Thyroid gland (tissue), 4 donors: Measurements from ENCODE around the gene EXOC3. TPM values are rescaled to one million over a fixed set of nuclear protein-coding genes. Genes with fewer than 3 reads are reported as not detected.

ENCODE experiments used
- DNase-seq, 2 donors: peaks; one replicate each; pipeline ENCODE4 v3.0.0-alpha.2; 2019
- H3K27ac ChIP-seq, 3 donors: fragments of 200-600 bp; sonication (generic); 1 replicate in 2 of 3; 2 replicates in 1 of 3; pipeline ENCODE4 v1.5.1; 2016 to 2019; ENCODE audit warnings: mild to moderate bottlenecking in 1 of 3, moderate library complexity in 1 of 3
- H3K27me3 ChIP-seq: fragments of 200-600 bp; sonication (generic); one replicate; pipeline ENCODE4 v1.5.1; 2019
- H3K36me3 ChIP-seq, 2 donors: fragments of 200-600 bp; sonication (generic); one replicate each; pipeline ENCODE4 v1.5.1; 2016 to 2019
- H3K4me1 ChIP-seq, 2 donors: fragments of 200-600 bp; sonication (generic); one replicate each; pipeline ENCODE4 v1.5.1; 2017 to 2019
- H3K4me3 ChIP-seq, 3 donors: fragments of 200-600 bp; sonication (generic); replicated peaks in 1 of 3; 1 replicate in 2 of 3; 2 replicates in 1 of 3; pipeline ENCODE4 v1.5.1; 2016; ENCODE audit warnings: mild to moderate bottlenecking in 1 of 3
- H3K9me3 ChIP-seq: fragments of 200-600 bp; sonication (generic); one replicate; pipeline ENCODE4 v1.5.1; 2017
- CTCF ChIP-seq, 6 experiments: fragments of 200-600 bp in 3 of 6; fragments of 450-650 bp in 3 of 6; sonication (generic) in 3 of 6; IDR thresholded peaks; one replicate each; pipeline ENCODE4 v1.5.1; 2016 to 2019; ENCODE audit warnings: antibody characterized with exemption in 6 of 6, mild to moderate bottlenecking in 2 of 6, inconsistent platforms in 1 of 6, moderate library complexity in 1 of 6
- POLR2A ChIP-seq, 2 donors: fragments of 450-650 bp; IDR thresholded peaks; one replicate each; pipeline ENCODE4 v1.6.1; 2017; ENCODE audit warnings: antibody characterized with exemption in 2 of 2, mild to moderate bottlenecking in 2 of 2, moderate library complexity in 1 of 2
- WGBS, 2 donors: methylation state at CpG; one replicate each; pipeline ENCODE4 v1.1.5; 2017; 5-methylcytosine and 5-hydroxymethylcytosine counted together
- intact Hi-C: fragments of 100-400 bp; cut with DNase I; formaldehyde crosslinking; loops from one replicate; pipeline ENCODE4 v1.15.1; 2023
- total RNA-seq, 4 donors: library from RNA; depleted of rRNA; stranded (reverse); fragments of >200 nt; gene quantifications; one replicate each; pipeline ENCODE4 v1.2.3, GENCODE V29; 2016

The EXOC3 gene
- total RNA-seq, 4 donors from 2014 or later, result 39.7 to 49.6 (median 45.0) TPM

DNA sequence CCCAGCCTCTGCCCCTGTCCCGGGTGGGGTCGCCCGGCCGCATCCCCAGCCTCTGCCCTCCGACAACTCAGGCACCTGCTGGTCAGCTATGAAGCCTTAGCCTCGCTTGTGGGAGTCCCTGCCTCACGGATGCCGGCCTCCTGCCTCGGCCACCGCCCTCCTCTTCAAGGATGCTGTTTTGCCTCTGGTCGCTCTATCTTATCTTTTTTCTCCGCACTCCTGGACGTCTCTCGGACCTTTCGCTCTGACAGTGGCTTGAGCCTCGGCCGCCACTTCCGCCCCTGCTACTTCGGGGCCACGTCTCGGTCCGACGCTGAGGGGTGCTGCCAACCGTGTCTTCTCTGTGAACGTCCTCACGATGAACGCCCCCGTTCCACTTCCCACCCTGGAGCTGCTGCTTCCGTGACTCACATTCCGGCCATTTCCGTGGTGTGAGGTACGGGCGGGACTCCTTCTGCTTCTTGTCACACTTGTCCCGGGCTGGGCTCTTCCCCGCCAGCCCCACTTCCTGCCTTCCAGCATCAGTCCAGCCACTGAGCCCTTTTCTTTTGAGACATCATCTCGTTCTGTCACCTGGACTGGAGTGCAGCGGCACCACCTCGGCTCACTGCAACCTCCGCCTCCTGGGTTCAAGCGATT lies 55.0 kb downstream of the EXOC3 start:
- Histone ChIP-seq H3K9me3 (no peaks in the 10 kb centered on the region), H3K4me3 (no peak overlapping the region), H3K27me3 (no peaks in the 10 kb centered on the region), H3K36me3 (no peaks in the 10 kb centered on the region), H3K4me1 (peaks cover 0 to 12% of the 10 kb centered on the region in 2 donors), H3K27ac (no peak overlapping the region)
- TF ChIP-seq CTCF (IDR thresholded peaks at IDR 0.05) (no peak), POLR2A (IDR thresholded peaks at IDR 0.05) (no peak)
- intact Hi-C loops, result no loop called here
- DNase-seq, result no peak
- WGBS, 2 donors, result 79 to 85% methylated on average over 40 of the region's 40 CpGs

- peaks cover 0 to 12% of the 10 kb centered on the region in 2 donors for H3K4me1 ChIP-seq
- H3K27ac ChIP-seq, result no peak overlapping the region
- H3K36me3 ChIP-seq, result no peaks in the 10 kb centered on the region
- no peak for DNase-seq
- H3K27me3 ChIP-seq, result no peaks in the 10 kb centered on the region
- no peak overlapping the region for H3K4me3 ChIP-seq
- intact Hi-C loops, result no loop called here
- H3K9me3 ChIP-seq, result no peaks in the 10 kb centered on the region
- TF ChIP-seq POLR2A (IDR thresholded peaks at IDR 0.05) (no peak), CTCF (IDR thresholded peaks at IDR 0.05) (no peak)
- WGBS, 2 donors, result 93 to 95% methylated on average over 20 to 24 of the region's 32 CpGs
These were observed 56.5 kb downstream of the EXOC3 start for GRCh38 chr5:499233-500209.

DNA sequence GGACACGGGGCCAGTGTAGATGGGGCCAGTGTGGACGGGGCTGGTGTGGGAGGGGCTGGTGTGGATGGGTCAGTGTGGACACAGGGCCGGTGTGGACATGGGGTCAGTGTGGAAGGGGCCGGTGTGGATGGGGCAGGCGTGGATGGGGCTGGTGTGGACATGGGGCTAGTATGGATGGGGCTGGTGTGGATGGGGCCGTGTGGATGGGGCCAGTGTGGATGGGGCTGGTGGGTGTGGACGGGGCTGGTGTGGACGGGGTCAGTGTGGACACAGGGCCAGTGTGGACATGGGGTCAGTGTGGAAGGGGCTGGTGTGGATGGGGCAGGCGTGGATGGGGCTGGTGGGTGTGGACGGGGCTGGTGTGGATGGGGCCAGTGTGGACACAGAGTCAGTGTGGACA lies 57.5 kb downstream of the EXOC3 start:
- Histone ChIP-seq H3K36me3 (no peaks in the 10 kb centered on the region), H3K4me3 (no peak overlapping the region), H3K27ac (no peak overlapping the region), H3K4me1 (peaks cover 0 to 12% of the 10 kb centered on the region in 2 donors), H3K27me3 (no peaks in the 10 kb centered on the region), H3K9me3 (no peaks in the 10 kb centered on the region)
- no peak for DNase-seq
- WGBS, 2 donors, result 88 to 94% methylated on average over 10 of the region's 10 CpGs
- intact Hi-C loops, result no loop called here
- TF ChIP-seq POLR2A (IDR thresholded peaks at IDR 0.05), result no peak

DNA sequence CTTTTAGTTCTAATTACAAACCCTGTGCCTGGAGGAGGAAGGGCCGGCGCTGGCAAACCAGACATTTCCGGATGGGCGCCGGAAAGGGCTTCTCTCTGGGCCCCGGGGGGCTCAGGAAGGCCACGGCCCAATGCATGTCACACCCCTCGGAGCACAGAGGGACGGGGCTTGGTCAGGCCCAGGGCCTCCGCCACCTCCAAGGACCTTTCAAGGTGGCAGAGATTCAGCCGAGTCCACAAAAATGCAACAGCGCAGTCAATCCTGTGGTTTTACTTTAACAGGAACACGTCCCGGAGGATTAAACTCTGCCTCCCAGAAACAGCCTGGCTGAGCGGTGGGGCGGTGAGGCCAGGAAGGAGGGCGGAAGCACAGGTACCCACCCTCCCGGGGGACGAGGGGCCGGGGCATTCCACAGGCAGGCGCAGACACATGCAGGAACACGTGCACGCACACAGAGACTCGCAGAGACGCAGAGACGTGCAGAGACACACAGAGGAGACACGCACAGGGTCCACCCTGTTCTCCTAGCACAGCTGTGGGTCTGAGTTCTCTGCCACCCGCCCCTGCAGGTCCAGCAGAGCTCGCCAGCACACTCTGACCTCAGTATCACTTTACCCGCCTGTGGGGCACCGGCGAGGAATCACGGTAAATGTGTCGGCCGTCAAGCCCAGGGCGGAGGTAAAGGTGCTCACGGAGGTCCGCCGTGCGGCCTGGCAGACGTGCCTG lies 58.3 kb downstream of the EXOC3 start:
- no peak overlapping the region for H3K4me3 ChIP-seq
- intact Hi-C loops, result no loop called here
- no peak overlapping the region for H3K27ac ChIP-seq
- H3K4me1 ChIP-seq, result peaks cover 0 to 12% of the 10 kb centered on the region in 2 donors
- 59 to 63% methylated on average over 32 to 41 of the region's 41 CpGs for WGBS, 2 donors
- DNase-seq, result no peak
- H3K9me3 ChIP-seq, result no peaks in the 10 kb centered on the region
- H3K36me3 ChIP-seq, result no peaks in the 10 kb centered on the region
- TF ChIP-seq CTCF (IDR thresholded peaks at IDR 0.05), result no peak
- TF ChIP-seq POLR2A (IDR thresholded peaks at IDR 0.05), result no peak
- H3K27me3 ChIP-seq, result no peaks in the 10 kb centered on the region

DNA sequence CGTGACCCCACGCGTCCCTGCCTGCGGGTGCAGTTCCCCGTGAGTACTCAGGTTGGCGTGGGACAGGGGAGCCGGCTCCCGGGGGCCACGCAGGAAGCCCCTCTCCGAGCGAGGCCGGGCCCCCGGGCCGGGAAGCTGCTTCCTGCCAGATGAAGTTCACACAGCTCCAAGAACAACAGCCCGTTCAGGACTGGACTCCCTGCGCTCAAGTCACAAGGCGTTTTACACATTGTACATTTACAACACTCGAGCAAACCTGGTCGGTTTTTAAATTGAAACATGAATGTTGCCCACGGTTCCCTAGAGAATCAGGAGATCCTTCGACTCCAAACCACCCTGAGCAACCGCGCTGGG lies 58.8 kb downstream of the EXOC3 start:
- TF ChIP-seq POLR2A (IDR thresholded peaks at IDR 0.05), result no peak
- TF ChIP-seq CTCF (IDR thresholded peaks at IDR 0.05), result no peak
- 40 to 50% methylated on average over 12 of the region's 23 CpGs for WGBS, 2 donors
- H3K4me3 ChIP-seq, result no peak overlapping the region
- H3K27ac ChIP-seq, result peak overlapping the region in 1 of 3 donors; percentile 30
- H3K4me1 ChIP-seq, result peaks cover 0 to 12% of the 10 kb centered on the region in 2 donors
- H3K36me3 ChIP-seq, result no peaks in the 10 kb centered on the region
- no peaks in the 10 kb centered on the region for H3K9me3 ChIP-seq
- no peak for DNase-seq
- H3K27me3 ChIP-seq, result no peaks in the 10 kb centered on the region
- intact Hi-C loops, result no loop called here
